ENCODE measurements around the gene SMIM28. TPM values are rescaled to one million over a fixed set of nuclear protein-coding genes. Genes with fewer than 3 reads are reported as not detected.

Gene SMIM28
- total RNA-seq, 2 donors from 2014 or later = not detected

DNA sequence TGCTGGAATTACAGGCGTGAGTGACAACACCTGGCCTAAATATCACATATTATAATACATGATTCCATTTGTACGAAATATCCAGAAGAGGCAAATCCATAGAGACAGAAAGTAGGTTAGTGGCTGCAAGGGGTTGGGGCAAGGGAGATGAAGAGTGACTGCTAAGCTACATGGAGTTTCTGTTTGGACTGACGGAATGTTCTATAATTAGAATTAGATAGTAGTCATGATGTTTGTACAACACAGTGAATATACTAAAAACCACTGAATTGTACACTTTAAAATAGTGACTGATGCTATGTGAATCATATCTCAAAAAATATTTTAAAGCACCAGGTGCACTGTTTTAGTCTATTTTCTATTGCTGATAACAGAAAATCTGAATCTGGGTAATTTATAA, 22.6 kb downstream of the SMIM28 start:
- Histone ChIP-seq H3K27me3 (no peaks in the 10 kb centered on the region), H3K9me3 (no peaks in the 10 kb centered on the region), H3K36me3 (no peaks in the 10 kb centered on the region), H3K27ac (no peak overlapping the region), H3K4me1 (peaks cover 0 to 9% of the 10 kb centered on the region in 2 donors), H3K4me3 (no peak overlapping the region)
- no peak for DNase-seq (ENCODE audit: low spot score)
- TF ChIP-seq, protein P1, sequence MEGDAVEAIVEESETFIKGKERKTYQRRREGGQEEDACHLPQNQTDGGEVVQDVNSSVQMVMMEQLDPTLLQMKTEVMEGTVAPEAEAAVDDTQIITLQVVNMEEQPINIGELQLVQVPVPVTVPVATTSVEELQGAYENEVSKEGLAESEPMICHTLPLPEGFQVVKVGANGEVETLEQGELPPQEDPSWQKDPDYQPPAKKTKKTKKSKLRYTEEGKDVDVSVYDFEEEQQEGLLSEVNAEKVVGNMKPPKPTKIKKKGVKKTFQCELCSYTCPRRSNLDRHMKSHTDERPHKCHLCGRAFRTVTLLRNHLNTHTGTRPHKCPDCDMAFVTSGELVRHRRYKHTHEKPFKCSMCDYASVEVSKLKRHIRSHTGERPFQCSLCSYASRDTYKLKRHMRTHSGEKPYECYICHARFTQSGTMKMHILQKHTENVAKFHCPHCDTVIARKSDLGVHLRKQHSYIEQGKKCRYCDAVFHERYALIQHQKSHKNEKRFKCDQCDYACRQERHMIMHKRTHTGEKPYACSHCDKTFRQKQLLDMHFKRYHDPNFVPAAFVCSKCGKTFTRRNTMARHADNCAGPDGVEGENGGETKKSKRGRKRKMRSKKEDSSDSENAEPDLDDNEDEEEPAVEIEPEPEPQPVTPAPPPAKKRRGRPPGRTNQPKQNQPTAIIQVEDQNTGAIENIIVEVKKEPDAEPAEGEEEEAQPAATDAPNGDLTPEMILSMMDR (IDR thresholded peaks at IDR 0.05) = no peak

DNA sequence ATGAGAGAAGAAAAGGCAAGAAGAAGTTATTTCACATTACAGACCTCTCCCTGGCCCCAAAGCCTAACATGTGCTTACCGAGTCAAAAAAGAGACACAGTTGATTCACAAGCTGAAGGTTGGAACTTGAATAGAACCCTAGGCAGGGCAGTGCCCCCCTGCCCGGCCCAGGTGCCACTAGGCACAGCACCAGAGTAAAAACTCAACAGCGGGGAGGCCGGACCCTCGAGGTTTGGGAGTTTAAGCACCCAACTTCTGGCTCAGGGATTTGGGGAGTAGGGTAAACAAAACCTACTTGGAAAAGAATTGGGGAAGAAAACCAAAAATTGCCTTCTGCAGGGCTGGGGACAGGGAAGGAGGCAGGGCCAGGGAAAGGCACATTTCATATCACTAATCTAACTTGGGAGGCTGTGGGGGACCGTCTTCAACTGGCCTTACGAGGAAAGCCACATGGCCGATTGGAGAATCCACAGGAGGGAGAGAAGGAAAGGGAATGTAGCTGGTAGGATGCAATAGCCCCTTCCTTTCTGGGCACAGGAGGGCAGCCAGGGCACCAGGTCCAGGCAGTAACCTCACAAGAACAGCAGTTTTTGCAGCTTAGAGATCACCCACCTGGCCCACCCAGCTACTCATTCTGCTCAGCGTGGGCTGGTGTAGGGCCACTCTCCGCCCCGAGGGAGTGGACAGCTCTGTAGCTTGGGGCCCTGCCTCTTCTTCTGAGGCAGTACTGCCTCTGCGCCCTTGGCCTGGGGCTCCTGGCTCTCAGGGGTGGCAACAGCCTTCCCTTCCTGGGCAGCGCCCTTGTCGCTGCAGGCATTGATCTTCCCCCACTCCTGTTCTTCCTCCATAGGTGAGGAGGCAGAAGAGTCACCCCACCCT, 24.5 kb downstream of the SMIM28 start:
- DNase-seq (ENCODE audit: low spot score) = no peak
- peaks cover 0 to 12% of the 10 kb centered on the region in 2 donors for H3K4me1 ChIP-seq
- H3K27ac ChIP-seq = no peak overlapping the region
- no peaks in the 10 kb centered on the region for H3K9me3 ChIP-seq
- H3K27me3 ChIP-seq = no peaks in the 10 kb centered on the region
- H3K36me3 ChIP-seq = peaks cover 17% of the 10 kb centered on the region
- H3K4me3 ChIP-seq = no peak overlapping the region
- TF ChIP-seq, protein P1 (IDR thresholded peaks at IDR 0.05) = no peak

DNA sequence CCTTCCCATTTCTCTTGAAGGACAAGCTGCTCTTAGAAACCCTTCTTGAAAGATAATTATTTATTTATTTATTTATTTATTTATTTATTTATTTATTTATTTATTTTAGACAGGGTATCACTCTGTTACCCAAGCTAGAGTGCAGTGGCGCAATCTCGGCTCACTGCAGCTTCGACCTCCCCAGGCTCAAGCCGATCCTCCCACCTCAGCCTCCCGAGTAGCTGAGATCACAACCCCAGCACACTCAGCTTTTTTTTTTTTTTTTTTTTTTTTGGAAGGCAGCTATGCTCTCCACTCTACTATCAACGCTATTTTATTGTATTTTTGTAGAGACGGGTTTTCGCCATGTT, 25.1 kb downstream of the SMIM28 start:
- Histone ChIP-seq H3K4me3 (no peak overlapping the region), H3K4me1 (peaks cover 0 to 12% of the 10 kb centered on the region in 2 donors), H3K36me3 (peaks cover 23% of the 10 kb centered on the region), H3K27me3 (no peaks in the 10 kb centered on the region), H3K9me3 (no peaks in the 10 kb centered on the region), H3K27ac (peak overlapping the region in 1 of 2 donors; percentile 96)
- DNase-seq (ENCODE audit: low spot score) = no peak
- TF ChIP-seq, protein P1 (IDR thresholded peaks at IDR 0.05) = no peak

DNA sequence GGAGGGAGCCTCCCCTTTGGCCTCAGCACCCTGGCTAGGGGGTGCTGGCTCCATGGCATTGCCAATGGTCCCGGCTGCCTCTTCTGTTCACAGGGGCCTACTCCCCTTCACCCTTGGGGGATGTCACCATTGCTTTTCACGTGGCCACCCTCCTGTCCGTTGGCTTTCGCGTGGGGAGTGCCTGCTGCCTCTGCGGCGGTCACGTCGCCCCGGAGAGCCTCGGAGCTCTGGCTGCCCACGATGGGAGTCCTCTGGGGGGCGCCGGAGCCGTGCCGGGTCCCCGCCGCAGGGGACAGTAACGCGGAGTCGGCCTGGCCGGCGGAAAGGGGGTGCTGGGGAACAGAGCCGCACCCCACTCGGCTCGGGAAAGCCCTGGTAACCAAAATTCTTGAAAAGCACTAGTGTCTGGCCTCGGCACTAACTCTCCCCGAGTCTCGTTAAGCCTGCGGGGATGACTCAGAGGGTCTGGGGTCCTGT, 25.7 kb downstream of the SMIM28 start:
- Histone ChIP-seq H3K4me1 (peaks cover 0 to 12% of the 10 kb centered on the region in 2 donors), H3K36me3 (peaks cover 27% of the 10 kb centered on the region), H3K4me3 (peak overlapping the region; percentile 86 to 91), H3K9me3 (no peaks in the 10 kb centered on the region), H3K27ac (peak overlapping the region; percentile 94 to 96), H3K27me3 (no peaks in the 10 kb centered on the region)
- DNase-seq (ENCODE audit: low spot score) = no peak
- TF ChIP-seq, protein P1 (IDR thresholded peaks at IDR 0.05) = no peak

DNA sequence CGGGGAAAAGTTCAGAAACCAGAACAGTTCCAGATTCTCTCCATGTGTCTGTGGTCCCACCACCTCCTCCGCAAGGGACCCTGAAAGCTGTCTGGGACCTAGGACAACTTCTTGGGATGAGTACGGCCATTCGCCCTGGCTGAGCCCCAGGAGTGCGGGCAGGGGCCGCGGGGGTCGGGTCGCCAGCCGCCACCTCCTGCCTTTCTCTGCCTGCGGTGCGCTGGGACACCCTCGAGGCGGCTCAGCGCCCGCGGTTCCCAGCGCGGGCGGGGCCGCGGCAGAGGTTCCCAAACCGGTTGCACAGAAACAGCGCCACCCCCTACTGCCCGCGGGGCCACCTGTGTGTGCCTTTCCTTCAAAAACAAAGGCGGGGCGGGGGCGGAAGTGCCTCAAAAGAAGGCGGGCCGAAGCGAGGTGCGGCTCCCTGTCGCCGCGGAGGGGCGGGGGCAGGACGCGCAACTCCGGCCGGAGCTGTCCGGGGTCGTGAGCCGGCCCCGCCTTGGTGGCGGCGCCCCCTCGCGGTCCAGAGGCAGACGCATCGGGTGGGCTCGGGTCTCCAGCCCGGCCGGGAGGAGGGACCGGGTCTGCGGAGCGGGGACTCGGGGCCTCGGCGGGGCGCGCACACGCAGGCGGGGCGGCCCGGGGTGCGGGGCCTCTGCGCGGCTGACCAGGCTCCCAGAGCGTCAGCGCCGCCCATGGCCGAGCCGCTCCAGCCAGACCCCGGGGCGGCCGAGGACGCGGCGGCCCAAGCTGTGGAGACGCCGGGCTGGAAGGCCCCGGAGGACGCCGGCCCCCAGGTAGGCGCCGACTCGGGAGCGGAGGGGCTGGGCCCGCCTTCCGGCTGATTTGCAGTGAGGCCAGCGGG, 26.3 kb downstream of the SMIM28 start, which contains the start of gene HEBP2:
Gene HEBP2, plus strand, starts transcription at position 423 of the 865 bp plus-strand sequence. Its CDS starts 273 bp downstream, at position 696.
- Histone ChIP-seq H3K9me3 (no peaks in the 10 kb centered on the region), H3K4me3 (peak within 1 kb of the TSS; percentile 86 to 91), H3K27me3 (no peaks in the 10 kb centered on the region), H3K27ac (peak within 1 kb of the TSS; percentile 94 to 96), H3K36me3 (peaks cover 31% of the 10 kb centered on the region), H3K4me1 (peaks cover 0 to 12% of the 10 kb centered on the region in 2 donors)
- DNase-seq (ENCODE audit: low spot score) = peak; percentile 93
- TF ChIP-seq, protein P1 (IDR thresholded peaks at IDR 0.05) = peak; percentile 78 to 84
